ENCODE measurements around the gene KATNB1.
"Not testable (repeated sequence)": the region's sequence is repeated elsewhere in the genome, so short reads cannot be mapped to it uniquely, and the experiment has no call there.

KATNB1 gene

GRCh38 chr16:57738844-57739243, 3.3 kb downstream of the KATNB1 start:
- peaks cover 9% of the 10 kb centered on the region for H3K36me3 Mint-ChIP-seq
- CTCF ChIA-PET, result no interaction called here
- no peak for DNase-seq
- no peak overlapping the region for H3K4me3 Mint-ChIP-seq
- H3K4me1 Mint-ChIP-seq, result peaks cover 26% of the 10 kb centered on the region
- no peaks in the 10 kb centered on the region for H3K9me3 Mint-ChIP-seq
- no peak overlapping the region for H3K27ac Mint-ChIP-seq
- no peaks in the 10 kb centered on the region for H3K27me3 Mint-ChIP-seq

DNA sequence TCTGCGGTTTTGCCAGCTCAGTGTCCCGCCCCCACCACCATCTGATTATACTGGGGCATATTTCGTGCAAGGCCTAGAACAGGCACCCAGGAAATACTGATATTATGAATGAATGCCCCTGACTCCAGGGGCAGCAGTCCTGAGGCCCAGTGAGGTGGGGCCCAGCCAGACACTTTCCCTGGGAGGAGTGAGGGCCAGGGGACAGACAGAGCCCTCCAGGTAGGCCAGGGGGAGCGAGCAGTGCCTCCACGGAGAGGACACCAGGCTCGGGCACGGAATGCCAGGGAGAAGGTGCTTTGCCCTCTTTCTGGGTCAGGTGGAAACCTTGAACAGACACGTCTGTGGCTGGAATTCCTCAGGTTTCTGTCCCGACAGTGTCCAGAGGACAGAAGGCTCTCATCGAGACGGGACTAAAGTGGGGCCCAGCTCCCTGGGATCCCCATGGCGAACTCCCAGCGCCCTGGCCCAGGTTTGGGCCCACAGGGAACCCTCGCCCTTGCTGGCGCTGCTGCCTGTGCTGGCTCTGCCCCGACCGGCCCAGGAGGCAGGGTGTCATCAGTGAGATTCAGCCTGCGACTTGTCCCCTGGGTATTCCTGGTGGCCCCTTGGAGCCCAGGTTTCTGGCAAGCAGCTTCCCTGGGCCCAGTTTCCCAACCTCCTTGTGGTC, 4.3 kb downstream of the KATNB1 start:
- Mint-ChIP-seq H3K27me3 (no peaks in the 10 kb centered on the region), H3K9me3 (no peaks in the 10 kb centered on the region), H3K36me3 (peaks cover 8% of the 10 kb centered on the region), H3K4me1 (peaks cover 20% of the 10 kb centered on the region), H3K4me3 (no peak overlapping the region), H3K27ac (no peak overlapping the region)
- DNase-seq, result no peak
- CTCF ChIA-PET, result interaction anchor here (1.6 kb wide), 1 partner anchor 149 kb away, joined by 3 read pairs; no protein-coding TSS in a partner anchor

GRCh38 chr16:57740423-57741071, 5.0 kb downstream of the KATNB1 start:
- Mint-ChIP-seq H3K9me3 (no peaks in the 10 kb centered on the region), H3K4me1 (peaks cover 17% of the 10 kb centered on the region), H3K27me3 (no peaks in the 10 kb centered on the region), H3K36me3 (peaks cover 3% of the 10 kb centered on the region), H3K27ac (peak overlapping the region; percentile 14), H3K4me3 (no peak overlapping the region)
- DNase-seq, result no peak
- CTCF ChIA-PET, result interaction anchor here (0.9 to 1.6 kb wide), 2 partner anchors 149 to 150 kb away, joined by 3 read pairs; no protein-coding TSS in a partner anchor

DNA sequence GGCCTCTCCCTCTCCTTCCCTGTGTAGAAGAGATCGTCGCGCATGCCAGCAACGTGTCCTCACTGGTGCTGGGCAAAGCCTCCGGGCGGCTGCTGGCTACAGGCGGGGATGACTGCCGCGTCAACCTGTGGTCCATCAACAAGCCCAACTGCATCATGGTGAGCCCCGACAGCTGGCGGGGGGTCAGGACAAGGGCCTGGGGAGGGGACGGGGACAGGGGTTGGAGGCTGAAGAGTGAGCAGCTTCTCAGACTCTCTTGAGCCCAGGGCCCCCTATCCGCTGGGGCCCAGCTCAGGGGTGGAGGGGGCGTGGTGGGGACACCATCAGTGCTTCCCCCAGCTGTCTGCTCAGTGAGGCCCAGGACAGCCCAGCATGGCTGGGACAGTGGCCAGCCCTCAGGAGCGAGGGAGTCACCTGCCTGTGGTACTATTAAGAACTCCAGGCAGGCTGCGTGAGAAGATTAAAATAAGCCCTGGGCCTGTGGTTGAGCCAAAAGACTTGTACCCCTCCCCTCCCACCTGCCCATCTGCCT, 6.2 kb downstream of the KATNB1 start:
- Mint-ChIP-seq H3K4me1 (peaks cover 12% of the 10 kb centered on the region), H3K4me3 (no peak overlapping the region), H3K27me3 (no peaks in the 10 kb centered on the region), H3K36me3 (peaks cover 2% of the 10 kb centered on the region), H3K9me3 (no peaks in the 10 kb centered on the region), H3K27ac (no peak overlapping the region)
- DNase-seq, result no peak
- CTCF ChIA-PET, result no interaction called here

- H3K4me3 Mint-ChIP-seq, result no peak overlapping the region
- H3K27me3 Mint-ChIP-seq, result no peaks in the 10 kb centered on the region
- CTCF ChIA-PET, result no interaction called here
- H3K4me1 Mint-ChIP-seq, result peaks cover 4% of the 10 kb centered on the region
- H3K36me3 Mint-ChIP-seq, result peaks cover 2% of the 10 kb centered on the region
- no peak for DNase-seq
- H3K9me3 Mint-ChIP-seq, result no peaks in the 10 kb centered on the region
- H3K27ac Mint-ChIP-seq, result no peak overlapping the region
Measured at GRCh38 chr16:57742543-57742942, 7.0 kb downstream of the KATNB1 start.

DNA sequence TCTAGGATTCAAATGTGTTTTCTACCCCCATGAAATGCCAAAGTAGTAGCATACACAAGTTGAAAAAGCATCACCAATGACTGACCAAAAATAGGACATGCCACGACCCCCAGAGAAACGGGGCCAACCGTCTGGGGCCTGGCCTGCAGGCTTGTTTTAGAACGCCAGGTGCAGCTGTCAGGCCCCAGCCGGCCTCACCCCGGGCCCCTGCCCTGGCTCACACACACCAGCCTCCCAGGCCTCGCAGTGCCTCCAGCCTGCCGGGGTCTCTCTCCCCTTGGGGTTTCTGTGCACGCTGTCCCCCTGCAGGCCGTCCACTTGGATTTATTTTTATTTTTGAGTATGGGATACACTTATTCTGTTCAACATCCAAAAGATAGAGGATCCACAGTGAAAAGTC, 7.9 kb downstream of the KATNB1 start:
- no peak for DNase-seq
- CTCF ChIA-PET, result no interaction called here

DNA sequence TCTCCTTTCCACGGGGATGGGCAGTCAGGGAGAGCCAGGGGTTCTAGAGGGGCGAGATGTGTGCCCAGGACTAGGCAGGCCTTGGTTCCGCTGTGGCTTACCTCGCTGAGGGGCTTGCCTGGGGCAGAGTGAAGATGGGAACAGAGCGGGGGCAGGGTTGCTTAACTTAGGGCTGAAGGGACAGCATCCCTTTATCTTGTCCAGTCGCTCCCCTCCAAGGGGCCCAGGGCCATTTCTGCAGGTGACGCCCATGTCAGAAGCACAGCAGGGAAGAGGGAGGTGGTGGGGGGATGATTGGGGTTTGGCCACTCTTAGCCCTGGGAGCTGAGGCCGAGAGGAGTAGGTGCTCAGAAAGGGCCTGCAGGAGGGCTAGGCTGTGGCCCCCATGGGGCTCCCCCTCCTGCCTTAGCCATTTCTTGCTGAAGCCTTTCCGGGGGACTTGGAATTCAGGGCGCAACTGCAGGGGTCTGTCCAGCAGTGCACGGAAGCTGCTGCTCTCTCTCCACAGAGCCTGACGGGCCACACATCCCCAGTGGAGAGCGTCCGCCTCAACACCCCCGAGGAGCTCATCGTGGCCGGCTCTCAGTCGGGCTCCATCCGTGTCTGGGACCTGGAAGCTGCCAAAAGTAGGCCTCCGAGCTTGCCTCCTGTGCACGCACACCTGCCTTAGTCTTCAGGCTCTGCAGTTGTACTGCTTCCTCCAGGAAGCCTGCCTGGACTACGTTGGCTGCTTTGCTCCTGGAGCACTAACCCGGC, 8.5 kb downstream of the KATNB1 start:
- Mint-ChIP-seq H3K27me3 (no peaks in the 10 kb centered on the region), H3K9me3 (no peaks in the 10 kb centered on the region), H3K27ac (no peak overlapping the region), H3K4me1 (no peaks in the 10 kb centered on the region), H3K36me3 (peaks cover 4% of the 10 kb centered on the region), H3K4me3 (no peak overlapping the region)
- DNase-seq, result no peak
- CTCF ChIA-PET, result no interaction called here

More for the DNA sequence above, 7.9 kb downstream of the KATNB1 start:
- no peak overlapping the region for H3K4me3 Mint-ChIP-seq
- no peaks in the 10 kb centered on the region for H3K9me3 Mint-ChIP-seq
- no peak overlapping the region for H3K27ac Mint-ChIP-seq
- peaks cover 2% of the 10 kb centered on the region for H3K36me3 Mint-ChIP-seq
- no peaks in the 10 kb centered on the region for H3K27me3 Mint-ChIP-seq
- no peaks in the 10 kb centered on the region for H3K4me1 Mint-ChIP-seq

GRCh38 chr16:57744642-57744903, 9.0 kb downstream of the KATNB1 start:
- no peaks in the 10 kb centered on the region for H3K27me3 Mint-ChIP-seq
- no peaks in the 10 kb centered on the region for H3K9me3 Mint-ChIP-seq
- peaks cover 4% of the 10 kb centered on the region for H3K36me3 Mint-ChIP-seq
- no peaks in the 10 kb centered on the region for H3K4me1 Mint-ChIP-seq
- H3K4me3 Mint-ChIP-seq, result no peak overlapping the region
- H3K27ac Mint-ChIP-seq, result no peak overlapping the region
- DNase-seq, result no peak
- CTCF ChIA-PET, result no interaction called here

DNA sequence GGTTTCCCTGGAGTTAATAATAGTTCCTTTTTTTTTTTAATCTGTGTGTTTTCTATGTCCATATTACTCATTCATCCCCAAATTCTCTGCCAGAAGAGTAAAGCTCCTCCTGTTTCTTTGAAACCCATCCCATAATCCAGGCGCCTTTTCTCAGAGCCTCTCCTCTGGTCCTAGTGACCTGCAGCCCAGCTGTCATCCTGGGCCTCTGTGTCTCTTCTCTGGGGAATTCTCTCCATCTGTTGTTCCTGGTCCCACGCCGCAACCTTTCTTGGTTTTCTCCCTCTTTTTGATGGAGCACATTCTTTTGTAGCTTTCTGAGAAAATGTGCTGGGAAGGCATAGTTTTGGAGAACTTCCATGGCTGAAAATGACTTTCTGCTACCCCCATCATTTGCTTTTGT, 10.2 kb downstream of the KATNB1 start:
- H3K27ac Mint-ChIP-seq, result no peak overlapping the region
- H3K27me3 Mint-ChIP-seq, result no peaks in the 10 kb centered on the region
- CTCF ChIA-PET, result interaction anchor here (0.7 to 1.1 kb wide), 3 partner anchors 12 to 450 kb away, joined by 3 to 4 read pairs (median 3); no protein-coding TSS in a partner anchor
- H3K4me3 Mint-ChIP-seq, result no peak overlapping the region
- DNase-seq, result no peak
- no peaks in the 10 kb centered on the region for H3K9me3 Mint-ChIP-seq
- H3K4me1 Mint-ChIP-seq, result no peaks in the 10 kb centered on the region
- peaks cover 4% of the 10 kb centered on the region for H3K36me3 Mint-ChIP-seq

- not testable (repeated sequence) for H3K4me3 Mint-ChIP-seq, H3K4me1 Mint-ChIP-seq, H3K36me3 Mint-ChIP-seq, DNase-seq, H3K27ac Mint-ChIP-seq, H3K27me3 Mint-ChIP-seq, H3K9me3 Mint-ChIP-seq
- CTCF ChIA-PET, result interaction anchor here (1.1 kb wide), 1 partner anchor 11 kb away, joined by 4 read pairs; no protein-coding TSS in a partner anchor
Measured at GRCh38 chr16:57746316-57746715, 10.7 kb downstream of the KATNB1 start.

GRCh38 chr16:57747091-57747490, 11.5 kb downstream of the KATNB1 start:
- CTCF ChIA-PET, result no interaction called here
- no peak overlapping the region for H3K4me3 Mint-ChIP-seq
- H3K27me3 Mint-ChIP-seq, result no peaks in the 10 kb centered on the region
- peaks cover 2% of the 10 kb centered on the region for H3K36me3 Mint-ChIP-seq
- no peak for DNase-seq
- no peaks in the 10 kb centered on the region for H3K4me1 Mint-ChIP-seq
- H3K27ac Mint-ChIP-seq, result no peak overlapping the region
- H3K9me3 Mint-ChIP-seq, result no peaks in the 10 kb centered on the region

GRCh38 chr16:57747496-57747895, 11.9 kb downstream of the KATNB1 start:
- H3K4me1 Mint-ChIP-seq, result no peaks in the 10 kb centered on the region
- peaks cover 2% of the 10 kb centered on the region for H3K36me3 Mint-ChIP-seq
- H3K27ac Mint-ChIP-seq, result no peak overlapping the region
- no peaks in the 10 kb centered on the region for H3K27me3 Mint-ChIP-seq
- no peak for DNase-seq
- H3K9me3 Mint-ChIP-seq, result no peaks in the 10 kb centered on the region
- H3K4me3 Mint-ChIP-seq, result no peak overlapping the region
- CTCF ChIA-PET, result no interaction called here

- no peak for DNase-seq
- CTCF ChIA-PET, result no interaction called here
- no peak overlapping the region for H3K4me3 Mint-ChIP-seq
- no peaks in the 10 kb centered on the region for H3K4me1 Mint-ChIP-seq
- no peaks in the 10 kb centered on the region for H3K9me3 Mint-ChIP-seq
- H3K27me3 Mint-ChIP-seq, result no peaks in the 10 kb centered on the region
- H3K36me3 Mint-ChIP-seq, result peaks cover 2% of the 10 kb centered on the region
- H3K27ac Mint-ChIP-seq, result no peak overlapping the region
Measured at GRCh38 chr16:57747996-57748395, 12.4 kb downstream of the KATNB1 start.

DNA sequence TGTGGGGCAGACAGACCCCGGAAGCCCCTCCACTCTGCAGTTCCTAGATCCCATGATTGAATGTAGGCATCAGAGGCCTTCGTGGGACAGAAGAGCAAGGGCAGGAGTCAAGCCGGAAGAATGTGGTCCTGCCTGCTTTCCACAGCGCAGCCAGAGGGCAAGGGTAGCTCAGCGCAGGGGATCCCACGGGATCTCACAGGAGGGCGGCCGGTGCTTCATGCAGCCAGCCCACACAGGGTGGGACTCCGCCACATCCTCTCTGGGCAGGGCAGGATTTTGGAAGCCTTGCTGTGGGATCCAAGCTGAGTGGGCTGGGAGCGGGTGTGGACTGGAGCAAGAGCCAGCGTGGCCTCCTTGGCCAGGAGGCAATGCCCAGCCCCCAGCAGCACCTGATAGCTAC, 13.0 kb downstream of the KATNB1 start:
- Mint-ChIP-seq H3K4me3 (no peak overlapping the region), H3K4me1 (no peaks in the 10 kb centered on the region), H3K27me3 (no peaks in the 10 kb centered on the region), H3K36me3 (peaks cover 2% of the 10 kb centered on the region), H3K9me3 (no peaks in the 10 kb centered on the region), H3K27ac (no peak overlapping the region)
- DNase-seq, result no peak
- CTCF ChIA-PET, result no interaction called here

Data from activated naive CD4-positive, alpha-beta T cell treated with anti-CD3 and anti-CD28 coated beads, Interleukin-2, amount 10 ng/mL, durations not matched to agents 7 days and 5 days (primary cell).